ENCODE measurements around the gene HDLBP.

Gene HDLBP

GRCh38 chr2:241350530-241350877, 35.0 kb upstream of the HDLBP start:
- H3K4me3 ChIP-seq (ENCODE audit: insufficient read length, low read depth) = no peak overlapping the region
- no peak for DNase-seq (ENCODE audit: low read depth, low spot score)
- no peak overlapping the region for H3K9ac ChIP-seq (ENCODE audit: insufficient read length, low read depth)
- no peaks in the 10 kb centered on the region for H3K9me3 ChIP-seq (ENCODE audit: insufficient read depth, low read length)
- peaks cover 86% of the 10 kb centered on the region for H3K36me3 ChIP-seq (ENCODE audit: insufficient read depth, insufficient read length, low read length)
- no peaks in the 10 kb centered on the region for H3K27me3 ChIP-seq (ENCODE audit: insufficient read depth, insufficient read length)
- TF ChIP-seq ZNF274 (IDR thresholded peaks at IDR 0.05; ENCODE audit: low read depth, low read length) (no peak), SUZ12 (IDR thresholded peaks at IDR 0.05; ENCODE audit: extremely low read depth, insufficient read depth, insufficient read length) (no peak), YY1 (IDR thresholded peaks at IDR 0.05; ENCODE audit: insufficient read depth, insufficient read length) (no peak)
- H3K4me1 ChIP-seq (ENCODE audit: insufficient read depth, insufficient read length) = peaks cover 3% of the 10 kb centered on the region

GRCh38 chr2:241349941-241350340, 34.5 kb upstream of the HDLBP start:
- no peak overlapping the region for H3K9ac ChIP-seq (ENCODE audit: insufficient read length, low read depth)
- no peak overlapping the region for H3K4me3 ChIP-seq (ENCODE audit: insufficient read length, low read depth)
- peaks cover 3% of the 10 kb centered on the region for H3K4me1 ChIP-seq (ENCODE audit: insufficient read depth, insufficient read length)
- H3K9me3 ChIP-seq (ENCODE audit: insufficient read depth, low read length) = no peaks in the 10 kb centered on the region
- no peaks in the 10 kb centered on the region for H3K27me3 ChIP-seq (ENCODE audit: insufficient read depth, insufficient read length)
- TF ChIP-seq YY1 (IDR thresholded peaks at IDR 0.05; ENCODE audit: insufficient read depth, insufficient read length) (no peak), ZNF274 (IDR thresholded peaks at IDR 0.05; ENCODE audit: low read depth, low read length) (no peak), SUZ12 (IDR thresholded peaks at IDR 0.05; ENCODE audit: extremely low read depth, insufficient read depth, insufficient read length) (no peak)
- DNase-seq (ENCODE audit: low read depth, low spot score) = no peak
- peaks cover 92% of the 10 kb centered on the region for H3K36me3 ChIP-seq (ENCODE audit: insufficient read depth, insufficient read length, low read length)

GRCh38 chr2:241344925-241345651, 29.6 kb upstream of the HDLBP start:
- Histone ChIP-seq H3K27me3 (ENCODE audit: insufficient read depth, insufficient read length) (no peaks in the 10 kb centered on the region), H3K4me3 (ENCODE audit: insufficient read length, low read depth) (no peak overlapping the region), H3K4me1 (ENCODE audit: insufficient read depth, insufficient read length) (no peaks in the 10 kb centered on the region), H3K9ac (ENCODE audit: insufficient read length, low read depth) (no peak overlapping the region), H3K9me3 (ENCODE audit: insufficient read depth, low read length) (no peaks in the 10 kb centered on the region), H3K36me3 (ENCODE audit: insufficient read depth, insufficient read length, low read length) (peaks cover 96% of the 10 kb centered on the region)
- no peak for DNase-seq (ENCODE audit: low read depth, low spot score)
- TF ChIP-seq SUZ12 (IDR thresholded peaks at IDR 0.05; ENCODE audit: extremely low read depth, insufficient read depth, insufficient read length) (no peak), ZNF274 (IDR thresholded peaks at IDR 0.05; ENCODE audit: low read depth, low read length) (no peak)

- DNase-seq (ENCODE audit: low read depth, low spot score) = no peak
- Histone ChIP-seq H3K36me3 (ENCODE audit: insufficient read depth, insufficient read length, low read length) (peaks cover 93% of the 10 kb centered on the region), H3K27me3 (ENCODE audit: insufficient read depth, insufficient read length) (no peaks in the 10 kb centered on the region), H3K4me3 (ENCODE audit: insufficient read length, low read depth) (no peak overlapping the region), H3K4me1 (ENCODE audit: insufficient read depth, insufficient read length) (peaks cover 3% of the 10 kb centered on the region), H3K9ac (ENCODE audit: insufficient read length, low read depth) (no peak overlapping the region), H3K9me3 (ENCODE audit: insufficient read depth, low read length) (no peaks in the 10 kb centered on the region)
- no peak for TF ChIP-seq ZNF274 (IDR thresholded peaks at IDR 0.05; ENCODE audit: low read depth, low read length)
- no peak for TF ChIP-seq YY1 (IDR thresholded peaks at IDR 0.05; ENCODE audit: insufficient read depth, insufficient read length)
- no peak for TF ChIP-seq SUZ12 (IDR thresholded peaks at IDR 0.05; ENCODE audit: extremely low read depth, insufficient read depth, insufficient read length)
These were observed 25.2 kb upstream of the HDLBP start for GRCh38 chr2:241340631-241341163.

- no peak for DNase-seq (ENCODE audit: low read depth, low spot score)
- no peak overlapping the region for H3K4me3 ChIP-seq (ENCODE audit: insufficient read length, low read depth)
- TF ChIP-seq ZNF274 (IDR thresholded peaks at IDR 0.05; ENCODE audit: low read depth, low read length) (no peak), YY1 (IDR thresholded peaks at IDR 0.05; ENCODE audit: insufficient read depth, insufficient read length) (no peak), SUZ12 (IDR thresholded peaks at IDR 0.05; ENCODE audit: extremely low read depth, insufficient read depth, insufficient read length) (no peak)
- no peaks in the 10 kb centered on the region for H3K9me3 ChIP-seq (ENCODE audit: insufficient read depth, low read length)
- no peak overlapping the region for H3K9ac ChIP-seq (ENCODE audit: insufficient read length, low read depth)
- peaks cover 93% of the 10 kb centered on the region for H3K36me3 ChIP-seq (ENCODE audit: insufficient read depth, insufficient read length, low read length)
- H3K4me1 ChIP-seq (ENCODE audit: insufficient read depth, insufficient read length) = peaks cover 3% of the 10 kb centered on the region
- H3K27me3 ChIP-seq (ENCODE audit: insufficient read depth, insufficient read length) = no peaks in the 10 kb centered on the region
These were observed 24.6 kb upstream of the HDLBP start for GRCh38 chr2:241339839-241340630.

GRCh38 chr2:241334813-241335212, 19.3 kb upstream of the HDLBP start:
- H3K9me3 ChIP-seq (ENCODE audit: insufficient read depth, low read length) = no peaks in the 10 kb centered on the region
- DNase-seq (ENCODE audit: low read depth, low spot score) = no peak
- peaks cover 3% of the 10 kb centered on the region for H3K4me1 ChIP-seq (ENCODE audit: insufficient read depth, insufficient read length)
- no peak overlapping the region for H3K4me3 ChIP-seq (ENCODE audit: insufficient read length, low read depth)
- H3K27me3 ChIP-seq (ENCODE audit: insufficient read depth, insufficient read length) = no peaks in the 10 kb centered on the region
- H3K36me3 ChIP-seq (ENCODE audit: insufficient read depth, insufficient read length, low read length) = peaks cover 85% of the 10 kb centered on the region
- TF ChIP-seq SUZ12 (IDR thresholded peaks at IDR 0.05; ENCODE audit: extremely low read depth, insufficient read depth, insufficient read length) = no peak
- TF ChIP-seq ZNF274 (IDR thresholded peaks at IDR 0.05; ENCODE audit: low read depth, low read length) = no peak
- no peak for TF ChIP-seq YY1 (IDR thresholded peaks at IDR 0.05; ENCODE audit: insufficient read depth, insufficient read length)
- H3K9ac ChIP-seq (ENCODE audit: insufficient read length, low read depth) = no peak overlapping the region

GRCh38 chr2:241330616-241330981, 15.1 kb upstream of the HDLBP start:
- Histone ChIP-seq H3K4me3 (ENCODE audit: insufficient read length, low read depth) (no peak overlapping the region), H3K27me3 (ENCODE audit: insufficient read depth, insufficient read length) (no peaks in the 10 kb centered on the region), H3K36me3 (ENCODE audit: insufficient read depth, insufficient read length, low read length) (peaks cover 85% of the 10 kb centered on the region), H3K9me3 (ENCODE audit: insufficient read depth, low read length) (no peaks in the 10 kb centered on the region), H3K4me1 (ENCODE audit: insufficient read depth, insufficient read length) (no peaks in the 10 kb centered on the region), H3K9ac (ENCODE audit: insufficient read length, low read depth) (no peak overlapping the region)
- TF ChIP-seq YY1 (IDR thresholded peaks at IDR 0.05; ENCODE audit: insufficient read depth, insufficient read length) (no peak), ZNF274 (IDR thresholded peaks at IDR 0.05; ENCODE audit: low read depth, low read length) (no peak), SUZ12 (IDR thresholded peaks at IDR 0.05; ENCODE audit: extremely low read depth, insufficient read depth, insufficient read length) (no peak)
- DNase-seq (ENCODE audit: low read depth, low spot score) = no peak
